Uterus (tissue), 2 donors: ENCODE results near the gene MYO1D.

Experiments
- CTCF ChIP-seq, 4 experiments: fragments of 200-600 bp in 2 of 4; fragments of 450-650 bp in 2 of 4; sonication (generic) in 2 of 4; IDR thresholded peaks; one replicate each; pipeline ENCODE4 v1.5.1; 2016 to 2019; ENCODE audit warnings: antibody characterized with exemption in 4 of 4, mild to moderate bottlenecking in 2 of 4, moderate library complexity in 1 of 4
- POLR2A ChIP-seq, 2 donors: fragments of 450-650 bp; IDR thresholded peaks; one replicate each; pipeline ENCODE4 v1.6.1; 2016; ENCODE audit warnings: antibody characterized with exemption in 2 of 2, mild to moderate bottlenecking in 1 of 2, moderate library complexity in 1 of 2

GRCh38 chr17:32471652-32472051 lies 405.3 kb downstream of the MYO1D start:
- TF ChIP-seq CTCF (IDR thresholded peaks at IDR 0.05) = no peak
- no peak for TF ChIP-seq POLR2A (IDR thresholded peaks at IDR 0.05)
